Ectodermal cell (in vitro differentiated cells): ENCODE results near the gene GAB2.
A peak's percentile ranks its signal among the peaks of the same experiment; 100 is the strongest.

Source experiments
- H3K27ac ChIP-seq: 2 replicates; pipeline ENCODE4 v1.7.0; 2013; ENCODE audit warnings: mild to moderate bottlenecking, low read depth, low read length; ENCODE audit not compliant: insufficient read depth, poor library complexity, severe bottlenecking
- H3K27me3 ChIP-seq: 2 replicates; pipeline ENCODE4 v1.7.0; 2013; ENCODE audit warnings: mild to moderate bottlenecking, low read length; ENCODE audit not compliant: insufficient read depth, control insufficient read depth, poor library complexity, severe bottlenecking
- H3K36me3 ChIP-seq: one replicate; pipeline ENCODE4 v1.7.0; 2013; ENCODE audit warnings: low read length; ENCODE audit not compliant: control insufficient read depth, insufficient read depth
- H3K4me1 ChIP-seq: one replicate; pipeline ENCODE4 v1.7.0; 2013; ENCODE audit warnings: low read length; ENCODE audit not compliant: control insufficient read depth, insufficient read depth
- H3K4me3 ChIP-seq: 2 replicates; pipeline ENCODE4 v1.7.0; 2013; ENCODE audit warnings: low read depth, low read length, control low read depth; ENCODE audit not compliant: insufficient read depth
- H3K9me3 ChIP-seq: 2 replicates; pipeline ENCODE4 v1.7.0; 2013; ENCODE audit warnings: mild to moderate bottlenecking, low read length, moderate library complexity; ENCODE audit not compliant: control insufficient read depth
- WGBS, 2 experiments: methylation state at CpG; one replicate each; pipeline ENCODE4 v1.1.7; 2013; ENCODE audit warnings: missing lambda C conversion rate in 2 of 2; 5-methylcytosine and 5-hydroxymethylcytosine counted together

Gene GAB2

DNA sequence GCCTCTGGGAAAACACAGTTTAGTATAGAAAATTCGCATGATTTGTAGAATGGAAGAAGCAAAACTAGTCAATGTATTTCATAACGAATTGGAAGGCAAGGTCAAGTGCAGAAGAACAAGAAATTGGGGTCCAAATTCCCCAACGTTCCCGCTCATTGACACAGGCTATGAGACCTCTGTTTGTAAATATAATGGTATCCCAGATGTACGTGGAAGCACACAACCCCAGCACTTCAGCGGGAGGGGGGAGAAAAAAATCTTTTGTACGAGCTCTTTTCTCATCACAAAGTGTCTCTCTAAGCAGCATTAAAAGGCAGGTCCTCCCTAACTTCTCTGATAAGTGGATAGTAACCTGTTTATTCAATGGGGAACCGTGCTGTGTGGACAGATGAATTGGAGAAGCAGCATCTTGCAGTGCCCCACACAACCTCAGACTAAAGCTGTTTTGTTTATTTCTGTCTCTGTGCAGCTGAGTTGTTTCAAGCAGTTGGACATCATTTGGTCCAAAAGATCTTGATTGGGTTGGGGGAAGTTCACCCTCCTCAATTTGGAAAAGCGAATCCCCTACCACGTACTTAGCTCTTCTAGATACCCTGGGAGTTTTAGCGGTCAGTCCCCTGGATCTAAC, 1.1 kb upstream of the GAB2 start:
- peaks cover 13% of the 10 kb centered on the region for H3K27me3 ChIP-seq
- WGBS, 2 experiments = 53 to 57% methylated on average over 11 of the region's 11 CpGs
- peak overlapping the region; percentile 58 for H3K4me3 ChIP-seq
- H3K36me3 ChIP-seq = no peaks in the 10 kb centered on the region
- peaks cover 3% of the 10 kb centered on the region for H3K4me1 ChIP-seq
- no peak overlapping the region for H3K27ac ChIP-seq
- no peaks in the 10 kb centered on the region for H3K9me3 ChIP-seq

GRCh38 chr11:78417888-78418583, 416 bp upstream of the GAB2 start:
- Histone ChIP-seq H3K27ac (peak overlapping the region; percentile 30), H3K36me3 (no peaks in the 10 kb centered on the region), H3K9me3 (no peaks in the 10 kb centered on the region), H3K4me1 (peaks cover 3% of the 10 kb centered on the region), H3K4me3 (peak overlapping the region; percentile 58), H3K27me3 (peaks cover 13% of the 10 kb centered on the region)
- 1% methylated on average over 68 of the region's 68 CpGs for WGBS, 2 experiments

- H3K27me3 ChIP-seq = peaks cover 13% of the 10 kb centered on the region
- 2 to 3% methylated on average over 38 of the region's 38 CpGs for WGBS, 2 experiments
- peak overlapping the region; percentile 84 for H3K4me3 ChIP-seq
- no peaks in the 10 kb centered on the region for H3K36me3 ChIP-seq
- peak overlapping the region; percentile 91 for H3K27ac ChIP-seq
- H3K4me1 ChIP-seq = peaks cover 3% of the 10 kb centered on the region
- H3K9me3 ChIP-seq = no peaks in the 10 kb centered on the region
Observed at GRCh38 chr11:78416285-78417174, 1.1 kb downstream of the GAB2 start.

GRCh38 chr11:78415338-78415737, 2.3 kb downstream of the GAB2 start:
- Histone ChIP-seq H3K27ac (no peak overlapping the region), H3K4me3 (no peak overlapping the region)
- WGBS, 2 experiments = 90 to 96% methylated on average over 4 of the region's 4 CpGs

DNA sequence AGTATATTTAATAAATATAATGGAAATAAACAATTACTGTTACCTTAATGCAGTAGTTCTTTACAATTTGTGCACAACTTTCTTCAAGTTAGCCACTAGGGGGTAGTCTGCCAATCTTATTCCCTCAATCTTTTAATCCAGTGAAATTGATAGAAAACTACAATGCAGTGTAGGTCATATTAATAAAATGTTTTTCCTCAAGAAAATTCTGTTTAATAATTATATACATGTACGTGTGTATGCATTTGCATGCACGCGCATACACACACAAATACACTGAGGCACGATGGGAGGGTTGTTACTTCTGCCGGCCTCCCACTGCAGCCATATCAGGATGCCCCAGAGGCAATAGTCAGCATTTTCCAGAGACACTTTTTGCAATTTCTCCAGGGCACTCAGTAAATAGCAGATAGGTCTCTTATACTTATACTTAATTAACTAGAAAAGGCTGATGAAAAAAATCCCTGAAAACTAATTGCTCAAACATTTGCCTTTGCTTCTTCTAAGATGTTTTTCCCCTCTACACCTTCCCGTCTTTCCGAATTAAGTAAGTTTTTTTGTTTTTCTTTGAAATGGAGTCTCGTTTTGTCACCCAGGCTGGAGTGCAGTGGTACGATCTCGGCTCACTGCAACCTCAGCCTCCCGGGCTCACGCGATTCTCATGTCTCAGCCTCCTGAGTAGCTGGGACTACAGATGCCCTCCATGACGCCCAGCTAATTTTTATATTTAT, 3.1 kb downstream of the GAB2 start:
- no peak overlapping the region for H3K4me3 ChIP-seq
- 91 to 95% methylated on average over 14 of the region's 14 CpGs for WGBS, 2 experiments

More at GRCh38 chr11:78415338-78415737, 2.3 kb downstream of the GAB2 start:
- no peaks in the 10 kb centered on the region for H3K9me3 ChIP-seq
- peaks cover 4% of the 10 kb centered on the region for H3K36me3 ChIP-seq
- H3K27me3 ChIP-seq = peaks cover 13% of the 10 kb centered on the region
- H3K4me1 ChIP-seq = peaks cover 3% of the 10 kb centered on the region

GRCh38 chr11:78408619-78409018, 9.0 kb downstream of the GAB2 start:
- Histone ChIP-seq H3K9me3 (peaks cover 4% of the 10 kb centered on the region), H3K27me3 (no peaks in the 10 kb centered on the region), H3K4me1 (no peaks in the 10 kb centered on the region), H3K4me3 (no peak overlapping the region), H3K36me3 (peaks cover 4% of the 10 kb centered on the region), H3K27ac (no peak overlapping the region)
- 92 to 94% methylated on average over 2 to 3 of the region's 3 CpGs for WGBS, 2 experiments

More for the DNA sequence above, 3.1 kb downstream of the GAB2 start:
- peaks cover 4% of the 10 kb centered on the region for H3K36me3 ChIP-seq
- H3K4me1 ChIP-seq = peaks cover 3% of the 10 kb centered on the region
- no peaks in the 10 kb centered on the region for H3K9me3 ChIP-seq
- no peak overlapping the region for H3K27ac ChIP-seq
- peaks cover 11% of the 10 kb centered on the region for H3K27me3 ChIP-seq

GRCh38 chr11:78406568-78407196, 10.9 kb downstream of the GAB2 start:
- H3K27me3 ChIP-seq = no peaks in the 10 kb centered on the region
- H3K36me3 ChIP-seq = peaks cover 4% of the 10 kb centered on the region
- peaks cover 4% of the 10 kb centered on the region for H3K9me3 ChIP-seq
- no peaks in the 10 kb centered on the region for H3K4me1 ChIP-seq
- WGBS, 2 experiments = 89 to 91% methylated on average over 3 of the region's 3 CpGs
- no peak overlapping the region for H3K27ac ChIP-seq
- no peak overlapping the region for H3K4me3 ChIP-seq

GRCh38 chr11:78405805-78406204, 11.8 kb downstream of the GAB2 start:
- no peak overlapping the region for H3K27ac ChIP-seq
- peaks cover 5% of the 10 kb centered on the region for H3K4me1 ChIP-seq
- no peak overlapping the region for H3K4me3 ChIP-seq
- no peaks in the 10 kb centered on the region for H3K27me3 ChIP-seq
- H3K9me3 ChIP-seq = peaks cover 4% of the 10 kb centered on the region
- WGBS, 2 experiments = 94 to 100% methylated on average over 2 of the region's 2 CpGs
- H3K36me3 ChIP-seq = peaks cover 3% of the 10 kb centered on the region

DNA sequence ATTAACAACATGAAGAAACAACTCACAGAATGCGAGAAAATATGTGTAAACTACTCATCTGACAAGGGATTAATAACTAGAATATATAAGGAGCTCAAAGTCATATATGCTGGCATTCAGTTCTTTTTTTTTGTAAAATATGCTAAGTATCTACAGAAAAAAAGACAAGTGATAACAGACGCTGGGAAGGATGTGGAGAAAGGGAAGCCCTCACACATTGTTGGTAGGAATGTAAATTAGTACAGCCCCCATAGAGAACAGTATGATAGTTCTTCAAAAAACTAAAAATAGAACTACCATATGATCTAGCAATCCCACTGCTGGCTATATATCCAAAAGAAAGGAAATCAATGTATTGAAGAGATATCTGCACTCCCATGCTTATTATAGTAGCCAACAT, 13.8 kb downstream of the GAB2 start:
- Histone ChIP-seq H3K27me3 (no peaks in the 10 kb centered on the region), H3K4me1 (peaks cover 20% of the 10 kb centered on the region), H3K9me3 (peaks cover 3% of the 10 kb centered on the region), H3K4me3 (no peak overlapping the region), H3K27ac (no peak overlapping the region), H3K36me3 (no peaks in the 10 kb centered on the region)
- 86 to 93% methylated on average over 1 to 2 of the region's 2 CpGs for WGBS, 2 experiments
